Skin of body (tissue), 2 donors: Measurements from ENCODE around the gene MMEL1. TPM values are rescaled to one million over a fixed set of nuclear protein-coding genes. Genes with fewer than 3 reads are reported as not detected.

Experiments
- DNase-seq: peaks from one replicate; lab custom pipeline; 2025; lab: John Stamatoyannopoulos, UW
- total RNA-seq: library from RNA; depleted of rRNA; stranded (reverse); fragments of >200 nt; gene quantifications from one replicate; pipeline ENCODE4 v1.2.3, GENCODE V29; 2014

MMEL1 gene
- total RNA-seq, 1 donor from 2014 or later: 1.3 TPM

GRCh38 chr1:2544875-2545640, 87.8 kb downstream of the MMEL1 start:
- no peak for DNase-seq

GRCh38 chr1:2544093-2544874, 88.5 kb downstream of the MMEL1 start:
- no peak for DNase-seq

GRCh38 chr1:2543543-2544092, 89.2 kb downstream of the MMEL1 start:
- no peak for DNase-seq

DNA sequence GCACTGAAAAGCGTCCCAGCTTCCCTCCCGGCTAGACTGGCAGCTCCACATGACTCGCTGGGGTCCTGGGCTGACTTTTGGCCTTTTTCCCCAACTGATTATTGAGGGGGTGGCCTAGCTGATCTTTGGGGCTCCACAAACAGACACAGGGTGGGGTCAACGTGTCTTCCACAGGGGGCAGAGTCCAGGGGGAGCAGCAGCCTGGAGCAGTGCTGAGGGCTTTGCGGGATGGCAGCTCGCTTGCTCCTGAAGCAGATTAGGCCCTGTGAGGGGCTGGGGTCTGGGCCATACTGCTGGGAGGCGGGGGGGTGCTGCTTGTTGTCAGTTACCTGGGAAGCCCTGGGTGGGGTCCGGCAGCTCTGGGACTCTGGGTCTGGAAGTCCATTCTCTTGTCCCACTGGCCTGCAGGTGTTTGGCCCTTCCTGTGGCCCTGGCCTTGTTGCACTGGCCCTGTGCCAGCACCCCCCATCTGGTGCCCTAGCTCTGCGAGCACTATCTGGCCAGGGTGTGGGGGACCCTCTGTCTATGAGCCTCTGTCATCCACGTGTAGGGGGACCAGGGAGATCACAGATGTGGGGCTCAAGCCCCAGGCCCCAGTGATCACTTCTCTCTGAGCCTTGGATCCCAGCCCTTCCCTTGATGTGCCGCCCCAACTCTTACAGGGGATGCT, 90.4 kb downstream of the MMEL1 start:
- no peak for DNase-seq

DNA sequence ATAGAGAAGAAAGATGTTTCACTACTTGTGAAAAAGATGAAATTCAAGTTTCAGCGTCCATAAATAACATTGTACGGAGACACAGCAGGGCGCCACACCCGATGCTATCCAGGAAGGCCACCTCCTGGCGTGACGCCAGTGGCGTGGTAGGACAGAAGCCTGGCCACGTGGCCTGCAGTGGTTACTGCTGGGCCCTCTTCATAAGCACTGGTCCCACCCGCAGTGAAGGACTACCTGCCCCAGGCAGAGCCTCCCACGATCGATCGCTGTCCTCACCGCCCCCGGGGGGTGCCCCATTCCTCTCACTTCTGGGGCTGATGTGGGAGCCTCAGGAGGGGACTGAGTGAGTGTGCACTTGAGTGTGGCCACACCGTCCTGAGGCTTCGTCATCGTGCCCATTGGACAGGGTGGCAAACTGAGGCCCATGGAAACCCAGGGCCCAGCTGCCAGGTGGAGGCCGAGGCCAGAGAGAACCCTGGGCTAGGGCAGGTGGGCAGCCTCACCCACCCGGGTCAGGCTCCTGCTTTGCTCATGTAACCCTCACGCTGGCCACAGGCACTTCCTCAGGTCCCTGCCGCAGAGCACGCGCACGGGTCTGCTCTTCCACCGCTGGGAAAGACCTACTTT, 91.1 kb downstream of the MMEL1 start:
- no peak for DNase-seq

DNA sequence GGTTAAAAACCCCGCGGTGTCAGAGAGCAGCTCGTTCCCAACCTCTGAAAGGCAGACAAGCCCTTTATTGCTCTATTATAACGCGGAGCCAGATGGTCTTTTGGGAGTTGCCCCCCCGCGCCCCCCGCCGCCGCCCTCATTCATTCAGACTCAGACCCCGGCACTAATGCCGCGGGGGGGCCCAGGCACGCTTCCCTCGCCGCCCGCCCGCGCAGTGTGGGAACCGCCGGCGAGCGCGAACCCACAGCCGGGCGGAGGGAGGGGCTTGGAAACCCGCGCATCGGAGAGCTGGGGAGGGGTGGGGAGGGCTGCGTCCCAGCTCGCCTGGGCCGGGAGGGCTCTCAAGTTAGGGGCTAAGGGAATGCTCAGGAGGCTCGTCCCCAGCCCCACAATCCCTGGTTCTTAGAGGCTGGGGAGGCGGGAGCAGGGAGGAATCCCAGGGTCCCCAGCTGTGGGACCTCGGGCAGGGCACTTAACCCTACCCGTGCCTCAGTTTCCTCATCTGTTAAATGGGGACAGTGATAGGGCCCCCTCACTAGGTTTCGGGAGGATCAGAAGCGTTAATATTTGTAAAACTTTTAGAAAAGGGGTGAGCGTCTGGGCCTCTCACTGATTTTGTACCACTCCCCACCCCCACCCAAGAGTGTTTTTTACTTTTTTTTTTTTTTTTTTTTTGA, 91.9 kb downstream of the MMEL1 start:
- no peak for DNase-seq

Other genes with a start within 250 kb of the MMEL1 start
- 10.3 TPM for gene MORN1, start 241.5 kb downstream of the MMEL1 start, total RNA-seq
- 40.1 TPM for gene RER1, start 241.2 kb downstream of the MMEL1 start, total RNA-seq
- 15.8 TPM for gene PEX10, start 220.5 kb downstream of the MMEL1 start, total RNA-seq
- gene PLCH2, start 156.7 kb downstream of the MMEL1 start, total RNA-seq: 15.3 TPM
- 24.1 TPM for gene PANK4, start 106.4 kb downstream of the MMEL1 start, total RNA-seq
- gene HES5, start 102.8 kb downstream of the MMEL1 start, total RNA-seq: 1.5 TPM
- gene TNFRSF14, start 76.6 kb downstream of the MMEL1 start, total RNA-seq: 18.1 TPM
- gene PRXL2B, start 46.2 kb downstream of the MMEL1 start, total RNA-seq: 7.3 TPM
- gene TTC34, start 168.7 kb upstream of the MMEL1 start, total RNA-seq: 0.10 TPM